GM10847 (cell line): Measurements from ENCODE around the gene CACNA1C.

Experiments
- POLR2A ChIP-seq: IDR thresholded peaks from 2 replicates; pipeline ENCODE4 v1.6.1; 2011; ENCODE audit not compliant: insufficient read length; ENCODE audit errors: extremely low read depth

The CACNA1C gene

GRCh38 chr12:2248087-2248900 lies 195.5 kb downstream of the CACNA1C start:
- no peak for TF ChIP-seq POLR2A

- TF ChIP-seq POLR2A, result no peak
Measured at GRCh38 chr12:2248901-2249381, 196.2 kb downstream of the CACNA1C start.

GRCh38 chr12:2250797-2251196 lies 198.0 kb downstream of the CACNA1C start:
- TF ChIP-seq POLR2A, result no peak

GRCh38 chr12:2251526-2252209 lies 198.9 kb downstream of the CACNA1C start:
- TF ChIP-seq POLR2A, result no peak

GRCh38 chr12:2255311-2255710 lies 202.5 kb downstream of the CACNA1C start:
- TF ChIP-seq POLR2A, result no peak

- no peak for TF ChIP-seq POLR2A
Measured at GRCh38 chr12:2256453-2256852, 203.7 kb downstream of the CACNA1C start.

GRCh38 chr12:2256915-2257314 lies 204.1 kb downstream of the CACNA1C start:
- no peak for TF ChIP-seq POLR2A

- TF ChIP-seq POLR2A, result no peak
Measured at GRCh38 chr12:2258025-2258424, 205.2 kb downstream of the CACNA1C start.

- no peak for TF ChIP-seq POLR2A
Measured at GRCh38 chr12:2259369-2259768, 206.6 kb downstream of the CACNA1C start.

- no peak for TF ChIP-seq POLR2A
Measured at GRCh38 chr12:2260441-2260840, 207.7 kb downstream of the CACNA1C start.

GRCh38 chr12:2261708-2262107 lies 208.9 kb downstream of the CACNA1C start:
- TF ChIP-seq POLR2A, result no peak

- TF ChIP-seq POLR2A, result no peak
Measured at GRCh38 chr12:2262449-2262848, 209.7 kb downstream of the CACNA1C start.

- no peak for TF ChIP-seq POLR2A
Measured at GRCh38 chr12:2263901-2264300, 211.1 kb downstream of the CACNA1C start.

GRCh38 chr12:2264651-2265232 lies 212.0 kb downstream of the CACNA1C start:
- no peak for TF ChIP-seq POLR2A

GRCh38 chr12:2265461-2266167 lies 212.8 kb downstream of the CACNA1C start:
- TF ChIP-seq POLR2A, result no peak
